IPS DF 6.9 (cell line): ENCODE measurements around the gene FAM151A.

ENCODE experiments used
- DNase-seq: peaks from one replicate; pipeline ENCODE4 v3.0.0-alpha.2; 2013; ENCODE audit warnings: low read depth, low spot score
- H3K27ac ChIP-seq: one replicate; pipeline ENCODE4 v1.5.1; 2013; ENCODE audit warnings: low read length, control low read depth
- H3K27me3 ChIP-seq: 2 replicates; pipeline ENCODE4 v1.6.1; 2013; ENCODE audit warnings: mild to moderate bottlenecking, low read length; ENCODE audit not compliant: control insufficient read depth, insufficient read depth
- H3K36me3 ChIP-seq: 2 replicates; pipeline ENCODE4 v1.6.1; 2013; ENCODE audit warnings: low read length; ENCODE audit not compliant: control insufficient read depth, insufficient read depth
- H3K4me1 ChIP-seq: 2 replicates; pipeline ENCODE4 v1.6.1; 2013; ENCODE audit warnings: low read length; ENCODE audit not compliant: control insufficient read depth, insufficient read depth
- H3K4me3 ChIP-seq: 2 replicates; pipeline ENCODE4 v1.5.1; 2013; ENCODE audit warnings: mild to moderate bottlenecking, low read length
- H3K9me3 ChIP-seq: 2 replicates; pipeline ENCODE4 v1.6.1; 2013; ENCODE audit warnings: low read length, inconsistent platforms; ENCODE audit not compliant: control insufficient read depth, insufficient read depth
- WGBS: extraction: QIAGEN DNeasy Blood & Tissue Kit; methylation state at CpG from one replicate; pipeline ENCODE4 v1.1.7; 2013; ENCODE audit warnings: mixed read lengths, missing lambda C conversion rate; ENCODE audit not compliant: insufficient read length, insufficient coverage; 5-methylcytosine and 5-hydroxymethylcytosine counted together

FAM151A gene

DNA sequence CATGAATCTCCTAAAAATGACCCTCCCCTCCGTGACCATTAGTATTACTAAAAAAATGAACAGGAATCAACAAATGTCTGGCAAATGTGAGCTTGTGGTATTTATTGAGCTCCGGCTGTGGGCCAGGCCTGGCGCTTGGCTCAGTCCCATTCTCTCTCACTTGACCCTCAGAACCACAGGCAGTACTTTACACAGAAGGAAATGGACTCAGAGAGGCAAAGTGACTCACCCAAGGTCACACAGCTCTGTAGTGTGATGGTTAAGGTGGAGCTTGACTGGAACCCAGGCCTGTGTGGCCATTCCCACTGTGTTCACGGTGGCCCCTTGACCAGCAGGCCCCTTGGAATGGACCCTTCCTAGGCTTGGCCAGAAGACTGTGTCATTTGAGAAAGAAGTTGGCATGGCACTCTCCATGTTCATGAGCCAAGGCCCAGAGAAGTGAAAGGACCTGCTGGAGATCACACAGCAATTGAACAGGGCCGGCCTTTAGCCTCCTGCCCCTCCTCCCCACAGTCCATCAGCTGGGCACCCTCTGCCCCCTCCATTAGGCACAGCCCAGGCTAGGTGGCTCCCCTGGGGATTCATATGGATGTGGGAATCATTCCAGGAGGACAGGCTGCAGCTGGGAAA, 32.1 kb downstream of the FAM151A start:
- no peak overlapping the region for H3K27ac ChIP-seq
- no peaks in the 10 kb centered on the region for H3K9me3 ChIP-seq
- no peak overlapping the region for H3K4me3 ChIP-seq
- peaks cover 1% of the 10 kb centered on the region; the same call in 1 of the 2 replicates for H3K4me1 ChIP-seq
- H3K27me3 ChIP-seq: no peaks in the 10 kb centered on the region
- no peak for DNase-seq
- H3K36me3 ChIP-seq: no peaks in the 10 kb centered on the region
- no CpG with 5 or more reads among the region's 5 CpGs for WGBS

DNA sequence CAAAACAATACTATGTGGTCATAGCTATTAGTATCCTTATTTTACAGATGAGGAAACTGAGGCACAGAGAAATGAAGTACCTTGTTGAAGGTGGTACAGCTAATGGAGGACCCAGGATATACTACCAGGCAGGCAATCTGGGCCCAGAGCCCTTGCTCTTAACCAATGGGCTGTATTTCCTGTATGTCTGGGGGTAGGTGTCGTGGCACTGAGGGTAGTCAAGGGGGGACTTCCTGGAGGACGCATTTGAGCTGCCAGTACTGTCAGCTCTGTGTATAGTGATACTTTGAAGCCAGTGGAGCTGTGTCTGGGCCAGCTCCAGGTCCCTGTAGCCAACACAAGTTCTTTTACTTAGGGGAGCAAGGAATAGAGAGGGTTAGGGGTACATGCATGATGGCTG, 34.9 kb downstream of the FAM151A start:
- Histone ChIP-seq H3K27ac (no peak overlapping the region), H3K9me3 (no peaks in the 10 kb centered on the region), H3K27me3 (no peaks in the 10 kb centered on the region), H3K4me1 (peaks cover 1% of the 10 kb centered on the region; the same call in 1 of the 2 replicates), H3K4me3 (no peak overlapping the region), H3K36me3 (no peaks in the 10 kb centered on the region)
- DNase-seq: no peak
- no CpG with 5 or more reads among the region's 2 CpGs for WGBS

- no CpG with 5 or more reads among the region's 15 CpGs for WGBS
These were observed 37.9 kb downstream of the FAM151A start for GRCh38 chr1:54585181-54586066.

DNA sequence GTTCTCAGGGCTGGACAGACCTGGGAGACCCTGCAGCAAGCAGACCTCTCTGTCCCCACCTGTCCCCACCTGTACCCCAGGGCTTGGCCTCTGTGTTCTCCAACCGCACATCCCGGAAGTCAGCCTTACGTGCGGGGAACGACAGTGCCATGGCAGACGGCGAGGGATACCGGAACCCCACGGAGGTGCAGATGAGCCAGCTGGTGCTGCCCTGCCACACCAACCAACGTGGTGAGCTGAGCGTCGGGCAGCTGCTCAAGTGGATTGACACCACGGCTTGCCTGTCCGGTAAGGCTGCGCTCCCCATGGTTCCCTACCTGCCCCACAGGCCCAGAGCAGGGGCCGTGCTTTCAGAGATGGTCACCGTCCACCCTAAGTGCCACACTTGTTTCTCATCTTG, 38.8 kb downstream of the FAM151A start:
- H3K36me3 ChIP-seq: no peaks in the 10 kb centered on the region
- WGBS: no CpG with 5 or more reads among the region's 17 CpGs
- DNase-seq: no peak
- no peaks in the 10 kb centered on the region for H3K9me3 ChIP-seq
- peaks cover 9% of the 10 kb centered on the region for H3K4me1 ChIP-seq
- H3K27me3 ChIP-seq: no peaks in the 10 kb centered on the region
- H3K27ac ChIP-seq: no peak overlapping the region
- no peak overlapping the region for H3K4me3 ChIP-seq

More at GRCh38 chr1:54585181-54586066, 37.9 kb downstream of the FAM151A start:
- Histone ChIP-seq H3K27ac (no peak overlapping the region), H3K9me3 (no peaks in the 10 kb centered on the region), H3K4me1 (peaks cover 11% of the 10 kb centered on the region), H3K27me3 (no peaks in the 10 kb centered on the region), H3K4me3 (no peak overlapping the region), H3K36me3 (no peaks in the 10 kb centered on the region)
- no peak for DNase-seq

- Histone ChIP-seq H3K9me3 (no peaks in the 10 kb centered on the region), H3K36me3 (no peaks in the 10 kb centered on the region), H3K4me1 (peaks cover 9% of the 10 kb centered on the region), H3K4me3 (no peak overlapping the region), H3K27me3 (no peaks in the 10 kb centered on the region), H3K27ac (no peak overlapping the region)
- no peak for DNase-seq
- no CpG with 5 or more reads among the region's 2 CpGs for WGBS
These were observed 39.5 kb downstream of the FAM151A start for GRCh38 chr1:54583871-54584270.

- Histone ChIP-seq H3K27me3 (no peaks in the 10 kb centered on the region), H3K4me1 (peaks cover 9% of the 10 kb centered on the region), H3K27ac (no peak overlapping the region), H3K9me3 (no peaks in the 10 kb centered on the region), H3K4me3 (no peak overlapping the region), H3K36me3 (no peaks in the 10 kb centered on the region)
- no peak for DNase-seq
- WGBS: no CpG with 5 or more reads among the region's 3 CpGs
These were observed 40.0 kb downstream of the FAM151A start for GRCh38 chr1:54583307-54583686.

DNA sequence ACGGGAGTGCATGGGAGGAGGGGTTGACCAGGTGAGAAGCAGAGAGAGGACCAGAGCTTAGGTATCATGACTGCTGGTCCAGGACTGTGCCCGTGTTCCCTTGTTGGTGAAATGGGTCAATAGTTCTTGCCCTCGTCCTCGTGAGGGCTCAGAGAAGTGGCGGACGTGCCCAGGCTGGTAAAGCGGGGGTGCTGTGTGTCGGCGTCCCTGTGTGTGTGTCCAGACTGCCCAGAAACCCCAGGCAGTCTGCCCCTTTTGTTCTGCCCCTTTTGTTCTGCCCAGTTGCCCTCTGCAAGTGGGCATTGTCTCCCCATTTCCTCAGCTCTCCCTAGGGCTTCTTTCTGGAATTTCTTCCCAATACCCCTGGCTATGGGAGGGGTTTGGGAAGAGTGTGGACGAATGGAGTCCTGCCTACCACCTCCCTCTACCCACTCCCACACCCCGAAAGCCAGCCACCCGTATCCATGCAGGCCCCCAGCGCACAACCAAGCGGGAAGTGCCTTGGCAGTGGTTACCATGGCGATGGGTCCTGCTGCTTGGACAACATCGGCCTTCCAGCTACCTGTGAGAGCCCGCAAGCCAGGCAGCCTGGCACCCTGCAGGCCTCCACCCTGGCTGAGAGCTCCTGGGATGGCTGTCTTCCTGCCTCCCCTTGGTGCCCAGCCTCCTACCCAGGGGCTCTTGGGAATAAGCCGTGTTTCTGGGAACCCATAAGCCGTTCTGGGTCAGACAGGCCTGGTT, 40.6 kb downstream of the FAM151A start:
- peaks cover 9% of the 10 kb centered on the region for H3K4me1 ChIP-seq
- H3K9me3 ChIP-seq: no peaks in the 10 kb centered on the region
- no peak overlapping the region for H3K27ac ChIP-seq
- DNase-seq: no peak
- H3K27me3 ChIP-seq: no peaks in the 10 kb centered on the region
- H3K36me3 ChIP-seq: no peaks in the 10 kb centered on the region
- WGBS: no CpG with 5 or more reads among the region's 19 CpGs
- no peak overlapping the region for H3K4me3 ChIP-seq

DNA sequence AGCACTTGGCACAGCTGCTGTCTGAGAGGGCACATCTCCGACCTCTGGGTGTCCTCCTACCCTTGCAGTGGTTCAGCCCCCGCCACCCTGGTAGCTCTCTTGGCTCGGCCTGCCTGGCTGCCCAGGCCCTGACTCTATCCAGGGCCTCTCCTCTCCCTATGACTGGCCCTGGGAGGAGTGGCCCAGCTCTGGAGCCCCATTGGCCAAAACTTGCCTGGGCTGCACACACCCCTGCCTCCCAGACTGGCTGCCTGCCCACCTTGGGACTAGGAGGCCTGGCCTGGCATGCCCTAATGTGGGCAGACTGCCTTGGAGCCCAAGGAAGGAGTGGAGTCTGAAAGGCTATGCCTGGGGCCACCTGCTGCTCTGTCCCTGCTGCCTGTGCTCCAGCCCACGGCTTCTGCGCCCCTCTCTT, 41.7 kb downstream of the FAM151A start:
- no peak overlapping the region for H3K27ac ChIP-seq
- H3K36me3 ChIP-seq: no peaks in the 10 kb centered on the region
- no peak overlapping the region for H3K4me3 ChIP-seq
- no peaks in the 10 kb centered on the region for H3K27me3 ChIP-seq
- no CpG with 5 or more reads among the region's 5 CpGs for WGBS
- no peak for DNase-seq
- no peaks in the 10 kb centered on the region for H3K9me3 ChIP-seq
- H3K4me1 ChIP-seq: peaks cover 9% of the 10 kb centered on the region

DNA sequence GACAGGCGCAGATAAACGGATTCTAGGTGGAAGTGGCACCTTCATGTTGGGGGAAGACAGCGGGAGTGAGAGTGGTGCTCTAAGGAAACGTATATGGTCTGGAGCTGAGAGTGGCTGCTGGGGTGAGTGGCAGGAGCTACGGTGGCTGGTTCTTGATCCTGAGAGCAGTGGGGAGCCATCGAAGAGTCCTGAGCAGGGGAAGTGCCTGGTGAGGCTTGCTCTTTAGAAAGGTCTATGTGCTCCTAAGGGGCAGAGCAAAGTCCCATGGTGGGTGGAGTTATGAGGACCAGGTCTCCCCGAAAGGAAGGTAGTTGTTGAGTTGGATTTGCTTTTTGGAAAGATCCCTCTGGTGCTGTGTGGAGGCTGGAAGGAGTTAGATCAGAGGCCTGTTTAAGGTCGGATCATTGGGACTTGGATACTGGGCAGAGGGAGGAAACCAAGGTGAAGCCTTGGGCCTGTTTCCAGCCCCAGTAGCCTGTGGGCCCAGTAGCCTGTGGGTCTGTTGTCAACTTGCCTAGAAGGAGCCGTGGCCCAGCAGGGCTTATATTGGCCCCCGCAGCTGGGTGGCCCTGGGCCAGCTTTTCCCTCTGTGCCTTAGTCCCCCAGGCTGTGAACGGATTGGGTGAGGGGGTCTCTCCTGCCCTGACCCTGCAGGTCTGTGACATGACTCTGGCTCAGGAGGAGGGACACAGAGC, 42.3 kb downstream of the FAM151A start:
- Histone ChIP-seq H3K27me3 (no peaks in the 10 kb centered on the region), H3K9me3 (no peaks in the 10 kb centered on the region), H3K4me3 (no peak overlapping the region), H3K4me1 (peaks cover 9% of the 10 kb centered on the region), H3K36me3 (no peaks in the 10 kb centered on the region), H3K27ac (no peak overlapping the region)
- DNase-seq: no peak
- WGBS: no CpG with 5 or more reads among the region's 11 CpGs

DNA sequence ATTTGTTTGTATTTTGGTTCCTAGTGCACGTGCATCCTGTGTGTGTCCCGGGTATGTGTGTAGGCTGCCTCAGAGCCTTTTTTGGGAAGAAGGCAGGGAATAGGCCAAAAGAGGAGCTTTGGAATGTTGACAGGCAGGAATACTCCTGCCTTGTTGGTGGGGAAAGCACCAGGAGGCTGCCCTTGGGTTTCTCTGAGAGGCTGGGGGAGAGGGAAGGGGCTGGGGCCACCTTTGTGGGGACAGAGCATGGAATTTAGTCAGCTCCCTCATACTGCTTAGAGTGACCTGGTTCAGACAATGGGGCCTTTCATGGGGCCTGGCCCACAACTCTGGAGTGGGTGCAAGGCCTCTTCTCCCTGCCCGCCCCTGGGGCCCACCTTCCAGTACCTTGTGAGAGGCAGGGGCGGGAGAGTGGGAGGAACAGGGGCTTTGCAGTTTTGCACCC, 44.0 kb downstream of the FAM151A start:
- Histone ChIP-seq H3K27me3 (no peaks in the 10 kb centered on the region), H3K4me3 (no peak overlapping the region), H3K36me3 (no peaks in the 10 kb centered on the region), H3K4me1 (peaks cover 17% of the 10 kb centered on the region), H3K9me3 (no peaks in the 10 kb centered on the region), H3K27ac (no peak overlapping the region)
- DNase-seq: no peak
- no CpG with 5 or more reads among the region's 4 CpGs for WGBS
